Measurements from ENCODE around the gene SBK1.

- TF ChIP-seq GATA3 (IDR thresholded peaks at IDR 0.05; ENCODE audit: low read depth, low read length), result no peak
- no peak for TF ChIP-seq GATA2 (IDR thresholded peaks at IDR 0.05; ENCODE audit: low read depth, low read length)
These were observed 32.6 kb upstream of the SBK1 start for GRCh38 chr16:28259781-28260150.

Data from SH-SY5Y (cell line).